Liver (tissue), 9 donors: Measurements from ENCODE around the gene COX10. TPM values are rescaled to one million over a fixed set of nuclear protein-coding genes. Genes with fewer than 3 reads are reported as not detected.

Experiments used
- DNase-seq: peaks from one replicate; pipeline ENCODE4 v3.0.0-alpha.2; 2017; ENCODE audit warnings: low spot score
- H3K27ac ChIP-seq, 2 donors: one replicate each; pipeline ENCODE4 v1.7.0; 2013; ENCODE audit warnings: inconsistent platforms in 2 of 2, low read length in 2 of 2, control low read depth in 1 of 2, low read depth in 1 of 2, mild to moderate bottlenecking in 1 of 2
- H3K27me3 ChIP-seq, 4 donors: one replicate each; pipeline versions ENCODE4 v1.6.1 to v1.7.0; 2013; ENCODE audit warnings: low read length in 3 of 4, inconsistent platforms in 1 of 4, mild to moderate bottlenecking in 1 of 4, moderate library complexity in 1 of 4; ENCODE audit not compliant: control insufficient read depth in 4 of 4, insufficient read depth in 4 of 4
- H3K36me3 ChIP-seq, 4 donors: one replicate each; pipeline versions ENCODE4 v1.6.1 to v1.7.0; 2013; ENCODE audit warnings: low read length in 3 of 4, mild to moderate bottlenecking in 3 of 4, low read depth in 1 of 4, moderate library complexity in 1 of 4; ENCODE audit not compliant: control insufficient read depth in 4 of 4, insufficient read depth in 3 of 4
- H3K4me1 ChIP-seq, 4 donors: one replicate each; pipeline versions ENCODE4 v1.6.1 to v1.7.0; 2013; ENCODE audit warnings: low read length in 3 of 4, mild to moderate bottlenecking in 3 of 4, moderate library complexity in 1 of 4; ENCODE audit not compliant: control insufficient read depth in 4 of 4, insufficient read depth in 4 of 4
- H3K4me3 ChIP-seq, 3 donors: one replicate each; pipeline versions ENCODE4 v1.6.1 to v1.7.0; 2013; ENCODE audit warnings: low read length in 3 of 3, control low read depth in 1 of 3, low read depth in 1 of 3, mild to moderate bottlenecking in 1 of 3
- H3K9ac ChIP-seq, 2 donors: one replicate each; pipeline ENCODE4 v1.7.0; 2013; ENCODE audit warnings: low read length in 2 of 2, mild to moderate bottlenecking in 2 of 2, moderate library complexity in 2 of 2, control low read depth in 1 of 2, low read depth in 1 of 2
- H3K9me3 ChIP-seq, 4 donors: one replicate each; pipeline versions ENCODE4 v1.6.1 to v1.7.0; 2013; ENCODE audit warnings: low read length in 3 of 4; ENCODE audit not compliant: control insufficient read depth in 4 of 4
- ATF3 ChIP-seq: IDR thresholded peaks from 2 replicates; pipeline ENCODE4 v1.6.1; 2016; ENCODE audit warnings: antibody characterized with exemption
- CTCF ChIP-seq: fragments of 150-350 bp; IDR thresholded peaks from 2 replicates; pipeline ENCODE4 v1.5.1; 2017; ENCODE audit warnings: improper control_type of control experiment, low read depth, low read length; ENCODE audit not compliant: missing input control
- EGR1 ChIP-seq, 2 donors: IDR thresholded peaks; 2 replicates each; pipeline ENCODE4 v1.6.1; 2016 to 2018; ENCODE audit warnings: antibody characterized with exemption in 2 of 2, low read depth in 2 of 2
- FOXA1 ChIP-seq: IDR thresholded peaks from 2 replicates; pipeline ENCODE4 v1.6.1; 2016; ENCODE audit warnings: antibody characterized with exemption
- FOXA2 ChIP-seq: IDR thresholded peaks from 2 replicates; pipeline ENCODE4 v1.6.1; 2016; ENCODE audit warnings: antibody characterized with exemption
- GABPA ChIP-seq, 2 donors: IDR thresholded peaks in 1 of 2; conservative IDR thresholded peaks in 1 of 2; 2 replicates each; pipeline ENCODE4 v1.6.1; 2016; ENCODE audit warnings: antibody characterized with exemption in 2 of 2, mild to moderate bottlenecking in 1 of 2, moderate library complexity in 1 of 2
- HNF4A ChIP-seq, 2 donors: conservative IDR thresholded peaks; 2 replicates each; pipeline ENCODE4 v1.6.1; 2016; ENCODE audit warnings: antibody characterized with exemption in 2 of 2, mild to moderate bottlenecking in 2 of 2
- HNF4G ChIP-seq: IDR thresholded peaks from 2 replicates; pipeline ENCODE4 v1.6.1; 2016; ENCODE audit warnings: antibody characterized with exemption
- JUND ChIP-seq, 2 donors: IDR thresholded peaks; 2 replicates each; pipeline ENCODE4 v1.6.1; 2016; ENCODE audit warnings: antibody characterized with exemption in 2 of 2
- NR2F2 ChIP-seq: IDR thresholded peaks from 2 replicates; pipeline ENCODE4 v1.6.1; 2016; ENCODE audit warnings: antibody characterized with exemption
- REST ChIP-seq: IDR thresholded peaks from 2 replicates; pipeline ENCODE4 v1.6.1; 2016; ENCODE audit warnings: antibody characterized with exemption, mild to moderate bottlenecking
- RXRA ChIP-seq, 2 donors: IDR thresholded peaks; 2 replicates each; pipeline ENCODE4 v1.6.1; 2017 to 2018; ENCODE audit warnings: antibody characterized with exemption in 2 of 2, mild to moderate bottlenecking in 1 of 2
- SP1 ChIP-seq: IDR thresholded peaks from 2 replicates; pipeline ENCODE4 v1.6.1; 2018; ENCODE audit warnings: antibody characterized with exemption, mild to moderate bottlenecking
- TAF1 ChIP-seq: conservative IDR thresholded peaks from 2 replicates; pipeline ENCODE4 v1.6.1; 2016; ENCODE audit warnings: antibody characterized with exemption, mild to moderate bottlenecking
- YY1 ChIP-seq: IDR thresholded peaks from 2 replicates; pipeline ENCODE4 v1.6.1; 2016; ENCODE audit warnings: antibody characterized with exemption, mild to moderate bottlenecking
- ZBTB33 ChIP-seq: IDR thresholded peaks from 2 replicates; pipeline ENCODE4 v1.6.1; 2016; ENCODE audit warnings: antibody characterized with exemption
- WGBS: extraction: QIAGEN DNeasy Blood & Tissue Kit; methylation state at CpG from one replicate; pipeline ENCODE4 v1.1.7; 2013; 5-methylcytosine and 5-hydroxymethylcytosine counted together
- polyA plus RNA-seq, 2 donors: library from polyadenylated mRNA; stranded (reverse) in 1 of 2; unstranded in 1 of 2; fragments of 200-250 nt in 1 of 2; fragments of >200 nt in 1 of 2; fragmentation: Nextera tagmentation in 1 of 2; extraction: Ambion mirVana in 1 of 2; gene quantifications; one replicate each; pipeline versions ENCODE4 v1.2.1 to v1.2.3, GENCODE V29; 2013 to 2015
- total RNA-seq, 2 donors: library from RNA; depleted of rRNA; stranded (reverse); fragments of >200 nt; gene quantifications; one replicate each; pipeline ENCODE4 v1.2.3, GENCODE V29; 2014
- donor health status: healthy.
- donor health status: healthy.
- donor health status: healthy.
- donor health status: healthy.
- donor health status: healthy.

COX10 gene
- total and polyA plus RNA-seq, 4 donors = 7.0 to 15.1 (median 8.7) TPM

GRCh38 chr17:14072881-14073280, 3.6 kb downstream of the COX10 start:
- Histone ChIP-seq H3K27ac (no peak overlapping the region), H3K36me3 (peaks cover 2 to 21% (median 17%) of the 10 kb centered on the region in 4 donors), H3K4me3 (no peak overlapping the region), H3K9ac (no peak overlapping the region), H3K4me1 (peaks cover 10 to 25% (median 22%) of the 10 kb centered on the region in 4 donors), H3K27me3 (no peaks in the 10 kb centered on the region), H3K9me3 (no peaks in the 10 kb centered on the region)
- DNase-seq = no peak
- no peak for TF ChIP-seq HNF4G
- TF ChIP-seq TAF1 = no peak
- no peak for TF ChIP-seq SP1
- TF ChIP-seq ZBTB33 = no peak
- TF ChIP-seq NR2F2 = no peak
- TF ChIP-seq REST = no peak
- TF ChIP-seq HNF4A (conservative IDR thresholded peaks at IDR 0.05) = no peak
- no peak for TF ChIP-seq ATF3
- TF ChIP-seq CTCF = no peak
- no peak for TF ChIP-seq FOXA2
- no peak for TF ChIP-seq EGR1 (IDR thresholded peaks at IDR 0.05; ENCODE audit: low read depth in 2 of 2)
- no peak for TF ChIP-seq RXRA (IDR thresholded peaks at IDR 0.05)
- no peak for TF ChIP-seq GABPA (IDR thresholded peaks at IDR 0.05 in 1 of 2, conservative IDR thresholded peaks at IDR 0.05 in 1 of 2)
- no peak for TF ChIP-seq YY1
- no peak for TF ChIP-seq FOXA1
- WGBS = 85% methylated on average over 5 of the region's 5 CpGs

GRCh38 chr17:14078027-14078426, 8.7 kb downstream of the COX10 start:
- 93% methylated on average over 3 of the region's 3 CpGs for WGBS
- H3K9ac ChIP-seq = no peak overlapping the region
- peaks cover 0 to 2% (median 0%) of the 10 kb centered on the region in 4 donors for H3K4me1 ChIP-seq
- H3K27me3 ChIP-seq = no peaks in the 10 kb centered on the region
- DNase-seq = no peak
- H3K36me3 ChIP-seq = peaks cover 6 to 34% (median 28%) of the 10 kb centered on the region in 4 donors
- H3K27ac ChIP-seq = no peak overlapping the region
- no peak overlapping the region for H3K4me3 ChIP-seq
- no peaks in the 10 kb centered on the region for H3K9me3 ChIP-seq
- no peak for TF ChIP-seq FOXA1
- TF ChIP-seq JUND (IDR thresholded peaks at IDR 0.05) = no peak
- TF ChIP-seq FOXA2 = no peak
- TF ChIP-seq SP1 = no peak
- no peak for TF ChIP-seq TAF1
